ENCODE results near the gene DYNLT1. TPM values are rescaled to one million over a fixed set of nuclear protein-coding genes. Genes with fewer than 3 reads are reported as not detected.

The DYNLT1 gene
- total and polyA plus RNA-seq, 2 donors from 2014 or later = 145 to 406 TPM

DNA sequence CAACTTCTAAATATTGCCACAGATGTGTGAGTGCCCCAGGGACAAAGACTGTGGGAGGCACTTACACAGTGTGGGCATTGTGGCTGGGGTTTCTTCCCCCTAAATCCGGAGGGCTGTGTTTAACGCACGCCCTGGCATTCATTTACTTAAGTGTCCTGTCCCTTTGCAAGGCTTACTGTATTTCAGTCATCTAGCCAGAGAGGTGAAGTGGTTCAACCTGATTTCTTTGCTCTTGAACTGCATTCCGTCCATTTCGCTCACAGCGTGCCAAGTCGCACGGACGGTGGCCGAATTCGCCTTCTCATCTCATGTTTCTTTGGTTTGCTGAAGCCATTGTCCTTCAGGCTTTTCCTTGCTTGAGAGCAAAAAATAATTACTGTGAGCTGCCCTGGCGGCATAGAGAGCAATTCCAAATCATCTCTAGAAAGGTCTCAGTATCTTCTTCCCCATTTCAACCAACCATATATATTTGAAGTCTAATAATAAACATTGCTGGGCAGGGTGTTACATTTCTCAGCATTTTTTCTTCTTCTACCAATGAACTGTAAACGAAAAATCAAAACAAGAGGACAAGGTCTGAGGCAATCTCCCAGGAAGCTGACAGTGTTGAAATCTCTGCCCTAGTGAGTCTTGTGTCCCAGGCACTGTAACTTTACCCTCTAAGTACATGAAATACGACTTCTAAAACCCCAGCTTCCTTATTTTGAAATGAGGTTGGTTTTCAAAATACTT lies 22.3 kb upstream of the DYNLT1 start:
- FAIRE-seq (no peak), DNase-seq (peak in 1 of 5 donors; percentile 44)
- Histone ChIP-seq H3K27me3 (ENCODE audit: control insufficient read depth, insufficient read depth, low read length) (no peaks in the 10 kb centered on the region), H3K36me3 (ENCODE audit: control insufficient read depth in 2 of 3, insufficient read depth in 3 of 3, low read length in 3 of 3) (no peaks in the 10 kb centered on the region), H3K9me3 (ENCODE audit: control insufficient read depth in 2 of 3, insufficient read depth in 1 of 3, low read length in 3 of 3) (no peaks in the 10 kb centered on the region), H3K4me3 (ENCODE audit: low read length in 3 of 3) (no peak overlapping the region), H3K4me1 (ENCODE audit: control insufficient read depth in 2 of 3, insufficient read depth in 2 of 3, low read depth in 1 of 3, low read length in 3 of 3) (no peaks in the 10 kb centered on the region), H3K9ac (ENCODE audit: low read length in 3 of 3) (no peak overlapping the region), H3K27ac (ENCODE audit: low read depth in 2 of 2, low read length in 2 of 2) (no peak overlapping the region)
- TF ChIP-seq, protein P1, sequence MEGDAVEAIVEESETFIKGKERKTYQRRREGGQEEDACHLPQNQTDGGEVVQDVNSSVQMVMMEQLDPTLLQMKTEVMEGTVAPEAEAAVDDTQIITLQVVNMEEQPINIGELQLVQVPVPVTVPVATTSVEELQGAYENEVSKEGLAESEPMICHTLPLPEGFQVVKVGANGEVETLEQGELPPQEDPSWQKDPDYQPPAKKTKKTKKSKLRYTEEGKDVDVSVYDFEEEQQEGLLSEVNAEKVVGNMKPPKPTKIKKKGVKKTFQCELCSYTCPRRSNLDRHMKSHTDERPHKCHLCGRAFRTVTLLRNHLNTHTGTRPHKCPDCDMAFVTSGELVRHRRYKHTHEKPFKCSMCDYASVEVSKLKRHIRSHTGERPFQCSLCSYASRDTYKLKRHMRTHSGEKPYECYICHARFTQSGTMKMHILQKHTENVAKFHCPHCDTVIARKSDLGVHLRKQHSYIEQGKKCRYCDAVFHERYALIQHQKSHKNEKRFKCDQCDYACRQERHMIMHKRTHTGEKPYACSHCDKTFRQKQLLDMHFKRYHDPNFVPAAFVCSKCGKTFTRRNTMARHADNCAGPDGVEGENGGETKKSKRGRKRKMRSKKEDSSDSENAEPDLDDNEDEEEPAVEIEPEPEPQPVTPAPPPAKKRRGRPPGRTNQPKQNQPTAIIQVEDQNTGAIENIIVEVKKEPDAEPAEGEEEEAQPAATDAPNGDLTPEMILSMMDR (IDR thresholded peaks at IDR 0.05; ENCODE audit: borderline replicate concordance, extremely low read depth, insufficient read depth) = no peak
- intact Hi-C loops (cut with DNase I) = no loop called here

DNA sequence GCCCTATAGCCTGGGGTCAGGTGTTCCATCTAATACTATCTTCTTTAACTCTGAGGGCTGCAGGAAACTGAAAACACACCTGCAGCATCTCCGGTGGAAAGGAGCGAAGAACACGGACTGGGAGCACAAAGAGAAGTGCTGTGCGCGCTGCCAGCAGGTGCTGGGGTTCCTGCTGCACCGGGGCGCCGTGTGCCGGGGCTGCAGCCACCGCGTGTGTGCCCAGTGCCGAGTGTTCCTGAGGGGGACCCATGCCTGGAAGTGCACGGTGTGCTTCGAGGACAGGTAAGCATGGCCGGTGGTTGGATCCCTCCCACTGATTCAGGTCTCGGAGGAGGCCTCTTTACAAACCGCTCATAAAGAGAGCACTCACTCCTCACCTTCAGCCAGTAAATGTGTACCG lies 20.8 kb upstream of the DYNLT1 start:
- no peak for DNase-seq
- no peaks in the 10 kb centered on the region for H3K27me3 ChIP-seq (ENCODE audit: control insufficient read depth, insufficient read depth, low read length)
- H3K4me3 ChIP-seq (ENCODE audit: low read length in 3 of 3) = no peak overlapping the region
- TF ChIP-seq, protein P1 (IDR thresholded peaks at IDR 0.05; ENCODE audit: borderline replicate concordance, extremely low read depth, insufficient read depth) = no peak
- H3K9me3 ChIP-seq (ENCODE audit: control insufficient read depth in 2 of 3, insufficient read depth in 1 of 3, low read length in 3 of 3) = no peaks in the 10 kb centered on the region
- no peak overlapping the region for H3K9ac ChIP-seq (ENCODE audit: low read length in 3 of 3)
- no peaks in the 10 kb centered on the region for H3K36me3 ChIP-seq (ENCODE audit: control insufficient read depth in 2 of 3, insufficient read depth in 3 of 3, low read length in 3 of 3)
- FAIRE-seq = no peak
- intact Hi-C loops (cut with DNase I) = no loop called here
- H3K4me1 ChIP-seq (ENCODE audit: control insufficient read depth in 2 of 3, insufficient read depth in 2 of 3, low read depth in 1 of 3, low read length in 3 of 3) = no peaks in the 10 kb centered on the region
- no peak overlapping the region for H3K27ac ChIP-seq (ENCODE audit: low read depth in 2 of 2, low read length in 2 of 2)

GRCh38 chr6:158663625-158664165 lies 19.2 kb upstream of the DYNLT1 start:
- FAIRE-seq (no peak), DNase-seq (peak in 3 of 5 donors; percentile 31 to 71 (median 60))
- Histone ChIP-seq H3K27ac (ENCODE audit: low read depth in 2 of 2, low read length in 2 of 2) (no peak overlapping the region), H3K27me3 (ENCODE audit: control insufficient read depth, insufficient read depth, low read length) (no peaks in the 10 kb centered on the region), H3K9me3 (ENCODE audit: control insufficient read depth in 2 of 3, insufficient read depth in 1 of 3, low read length in 3 of 3) (no peaks in the 10 kb centered on the region), H3K9ac (ENCODE audit: low read length in 3 of 3) (peak overlapping the region in 1 of 3 donors; percentile 26), H3K4me3 (ENCODE audit: low read length in 3 of 3) (peak overlapping the region in 1 of 3 donors; percentile 25), H3K4me1 (ENCODE audit: control insufficient read depth in 2 of 3, insufficient read depth in 2 of 3, low read depth in 1 of 3, low read length in 3 of 3) (no peaks in the 10 kb centered on the region), H3K36me3 (ENCODE audit: control insufficient read depth in 2 of 3, insufficient read depth in 3 of 3, low read length in 3 of 3) (no peaks in the 10 kb centered on the region)
- intact Hi-C loops (cut with DNase I) = no loop called here
- TF ChIP-seq, protein P1 (IDR thresholded peaks at IDR 0.05; ENCODE audit: borderline replicate concordance, extremely low read depth, insufficient read depth) = no peak
